HUDEP-2 (cell line): ENCODE measurements around the gene RNF40.
A peak's percentile ranks its signal among the peaks of the same experiment; 100 is the strongest.

Source experiments
- DNase-seq, 76 experiments: peaks; one replicate each; lab custom pipeline; 2025; ENCODE audit not compliant: unreplicated experiment in 76 of 76; lab: John Stamatoyannopoulos, UW

RNF40 gene

DNA sequence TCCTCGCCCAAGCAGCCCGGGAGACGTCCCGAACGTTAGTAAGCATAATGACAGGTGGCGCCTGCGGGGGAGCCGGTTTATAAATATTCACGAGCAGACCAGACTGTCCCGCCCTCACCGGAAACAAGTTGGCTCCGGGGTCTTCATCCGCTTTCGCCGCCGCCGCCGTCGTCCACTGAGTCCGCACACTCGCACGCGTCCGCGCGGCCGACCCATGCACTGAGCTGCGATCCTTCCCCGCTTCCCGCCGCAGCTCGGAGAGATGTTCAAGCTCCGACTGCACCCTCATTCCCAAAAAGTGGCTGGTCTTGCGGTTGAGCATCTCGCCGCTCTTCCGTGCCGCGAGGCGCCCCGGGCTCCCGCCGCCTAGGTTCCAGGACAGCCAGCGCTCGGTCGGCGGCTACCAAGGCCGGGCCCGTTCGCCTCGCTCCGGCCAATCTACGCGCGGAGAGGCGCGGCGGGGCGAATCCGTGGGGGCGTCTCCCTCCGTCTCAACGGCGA lies 645 bp upstream of the RNF40 start:
- peak in 43 of 76 experiments; percentile 6 to 59 (median 33) for DNase-seq

DNA sequence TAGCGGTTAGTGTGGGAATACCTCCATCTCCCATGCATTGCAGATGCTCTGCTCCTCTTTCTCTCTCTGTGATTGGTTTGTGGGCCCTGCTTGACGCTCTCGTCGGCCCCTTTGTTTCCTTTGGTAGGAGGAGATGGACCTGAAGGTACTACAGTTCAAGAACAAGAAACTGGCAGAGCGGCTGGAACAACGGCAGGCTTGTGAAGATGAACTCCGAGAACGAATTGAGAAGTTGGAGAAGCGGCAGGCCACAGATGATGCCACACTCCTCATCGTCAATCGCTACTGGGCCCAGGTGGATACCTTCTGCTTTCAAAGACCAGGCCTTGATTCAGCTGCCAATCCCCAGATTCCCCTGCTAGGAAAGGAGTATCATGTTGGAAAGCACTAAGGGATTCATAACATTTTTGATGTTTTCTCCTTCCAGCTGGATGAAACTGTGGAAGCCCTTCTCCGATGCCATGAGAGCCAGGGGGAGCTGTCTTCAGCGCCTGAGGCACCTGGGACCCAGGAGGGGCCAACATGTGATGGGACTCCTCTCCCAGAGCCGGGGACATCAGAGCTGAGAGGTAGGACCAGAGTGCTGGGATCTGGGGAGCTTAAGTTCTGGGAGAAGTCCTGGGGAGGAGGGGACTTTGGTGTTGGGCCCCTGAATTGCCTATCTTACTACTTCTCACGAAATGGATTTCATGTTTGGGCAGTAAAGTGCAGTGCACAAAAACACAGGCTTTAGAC lies 1.0 kb downstream of the RNF40 start:
- no peak for DNase-seq

DNA sequence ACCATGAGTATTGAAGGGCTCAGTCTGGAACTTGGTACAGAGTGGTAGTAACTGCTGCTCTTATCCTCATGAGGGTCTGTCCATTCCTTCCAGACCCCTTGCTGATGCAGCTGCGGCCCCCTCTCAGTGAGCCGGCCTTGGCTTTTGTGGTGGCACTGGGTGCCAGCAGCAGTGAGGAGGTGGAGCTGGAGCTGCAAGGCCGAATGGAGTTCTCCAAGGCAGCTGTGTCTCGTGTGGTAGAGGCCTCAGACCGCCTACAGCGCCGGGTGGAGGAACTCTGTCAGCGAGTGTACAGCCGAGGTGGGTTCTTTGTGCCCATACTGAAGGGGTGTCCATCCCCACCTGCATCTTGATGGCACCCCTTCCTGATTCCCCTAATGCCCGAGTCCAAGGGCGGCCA lies 2.0 kb downstream of the RNF40 start:
- no peak for DNase-seq

DNA sequence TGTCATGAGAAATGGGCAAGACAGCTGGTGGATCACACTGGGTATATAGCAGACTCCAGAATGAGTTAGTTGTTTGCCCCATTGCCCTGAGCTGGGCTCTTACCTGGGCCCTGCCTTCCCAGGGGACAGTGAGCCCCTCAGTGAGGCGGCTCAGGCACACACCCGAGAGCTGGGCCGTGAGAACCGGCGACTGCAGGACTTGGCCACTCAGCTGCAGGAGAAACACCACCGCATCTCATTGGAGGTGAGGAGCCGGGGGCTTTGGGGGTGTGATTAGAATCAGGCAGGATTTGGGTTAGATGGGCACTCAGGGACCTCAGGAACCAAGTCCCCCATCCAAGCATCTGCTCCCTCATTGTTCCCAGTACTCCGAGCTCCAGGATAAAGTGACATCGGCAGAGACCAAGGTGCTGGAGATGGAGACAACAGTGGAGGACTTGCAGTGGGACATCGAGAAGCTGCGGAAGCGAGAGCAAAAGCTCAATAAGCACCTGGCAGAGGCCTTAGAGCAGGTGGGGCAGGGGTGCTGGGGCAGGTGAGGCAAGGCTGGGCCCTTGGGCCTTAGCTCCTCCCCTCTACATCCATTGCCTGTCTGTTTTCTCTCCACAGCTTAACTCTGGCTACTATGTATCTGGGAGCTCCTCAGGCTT lies 2.8 kb downstream of the RNF40 start:
- no peak for DNase-seq

DNA sequence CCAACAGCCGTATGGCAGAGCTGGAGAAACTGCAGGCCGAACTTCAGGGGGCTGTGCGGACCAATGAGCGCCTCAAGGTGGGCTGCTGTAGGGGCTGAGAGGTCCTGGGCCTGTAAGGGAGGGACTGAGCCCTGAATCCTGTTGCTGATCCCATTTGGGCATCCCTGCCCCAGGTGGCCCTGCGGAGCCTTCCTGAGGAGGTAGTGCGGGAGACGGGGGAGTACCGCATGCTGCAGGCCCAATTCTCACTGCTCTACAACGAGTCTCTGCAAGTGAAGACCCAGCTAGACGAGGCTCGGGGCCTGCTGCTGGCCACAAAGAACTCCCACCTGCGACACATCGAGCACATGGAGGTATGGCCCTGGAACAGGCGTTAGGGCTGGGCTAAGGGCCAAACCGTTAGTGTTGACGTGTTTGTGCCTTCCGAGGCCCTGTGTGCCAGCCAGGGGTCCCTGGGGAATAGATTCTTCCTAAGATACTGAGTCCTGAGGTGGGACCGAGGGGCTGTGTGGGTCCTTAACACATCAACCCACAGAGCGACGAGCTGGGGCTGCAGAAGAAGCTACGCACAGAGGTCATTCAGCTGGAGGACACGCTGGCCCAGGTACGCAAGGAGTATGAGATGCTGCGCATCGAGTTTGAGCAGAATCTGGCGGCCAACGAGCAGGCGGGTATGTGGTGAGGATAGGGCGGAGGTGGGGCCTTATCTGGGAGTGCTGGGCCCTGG lies 4.2 kb downstream of the RNF40 start:
- DNase-seq: peak in 69 of 76 experiments; percentile 53 to 92 (median 86)

DNA sequence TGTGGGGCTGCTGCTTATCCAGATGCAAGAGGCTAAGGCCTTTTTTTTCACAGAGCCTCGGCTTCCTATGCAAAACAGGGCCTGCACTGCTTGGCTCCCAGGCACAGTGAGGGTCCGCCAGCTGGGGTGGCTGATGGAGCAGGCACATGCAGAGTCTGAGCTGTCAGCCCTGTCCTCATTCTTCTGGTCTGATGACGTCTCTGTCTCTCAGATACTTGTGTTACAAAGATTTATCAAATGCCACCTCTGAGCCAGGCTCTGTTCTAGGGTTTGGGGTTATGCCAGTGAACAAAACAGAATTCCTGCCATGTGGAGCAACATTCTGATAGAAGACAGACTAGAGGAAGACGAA lies 4.8 kb downstream of the RNF40 start:
- peak in 2 of 76 experiments; percentile 60 to 81 for DNase-seq

DNA sequence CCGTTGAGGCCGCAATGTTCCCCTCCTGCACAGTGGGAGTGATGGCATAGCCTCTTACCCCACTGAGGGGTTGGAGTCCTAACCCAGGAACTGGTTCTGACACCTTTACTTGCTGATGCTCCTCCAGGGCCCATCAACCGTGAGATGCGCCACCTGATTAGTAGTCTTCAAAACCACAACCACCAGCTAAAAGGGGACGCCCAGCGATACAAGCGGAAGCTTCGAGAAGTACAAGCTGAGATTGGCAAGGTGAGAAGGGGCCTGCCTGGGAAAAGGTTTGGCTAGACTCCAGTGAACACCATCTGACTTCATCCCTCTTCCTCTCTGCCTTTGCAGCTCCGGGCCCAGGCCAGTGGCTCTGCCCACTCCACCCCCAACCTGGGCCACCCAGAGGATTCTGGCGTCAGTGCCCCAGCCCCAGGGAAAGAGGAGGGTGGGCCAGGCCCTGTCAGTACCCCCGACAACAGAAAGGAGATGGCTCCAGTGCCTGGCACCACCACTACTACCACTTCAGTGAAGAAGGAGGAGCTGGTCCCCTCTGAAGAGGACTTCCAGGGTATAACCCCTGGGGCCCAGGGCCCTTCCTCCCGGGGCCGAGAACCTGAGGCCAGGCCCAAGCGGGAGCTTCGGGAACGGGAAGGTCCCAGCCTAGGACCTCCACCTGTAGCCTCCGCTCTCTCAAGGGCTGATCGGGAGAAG lies 5.8 kb downstream of the RNF40 start:
- no peak for DNase-seq

DNA sequence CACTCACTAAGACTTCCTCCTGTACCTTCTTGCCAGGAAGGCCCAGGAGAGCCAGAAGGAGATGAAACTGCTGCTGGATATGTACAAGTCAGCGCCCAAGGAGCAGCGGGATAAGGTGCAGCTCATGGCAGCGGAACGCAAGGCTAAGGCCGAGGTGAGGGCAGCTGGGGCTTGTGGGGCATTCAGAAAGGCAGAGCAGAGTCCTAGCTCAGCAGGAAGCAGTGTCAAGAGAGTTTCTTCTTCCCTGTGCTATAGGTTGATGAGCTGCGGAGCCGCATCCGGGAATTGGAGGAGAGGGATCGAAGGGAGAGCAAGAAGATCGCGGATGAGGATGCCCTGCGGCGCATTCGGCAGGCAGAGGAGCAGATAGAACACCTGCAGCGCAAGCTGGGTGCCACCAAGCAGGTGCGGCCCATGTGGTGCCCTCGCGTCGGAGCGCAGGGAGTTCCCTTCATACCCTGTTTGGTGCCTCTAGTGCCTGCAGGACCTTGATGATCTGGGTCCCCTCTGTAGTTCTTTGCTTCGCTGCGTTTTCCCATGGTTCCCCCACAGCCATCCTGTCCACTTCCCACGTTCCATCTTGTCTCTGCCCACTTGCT lies 6.6 kb downstream of the RNF40 start:
- no peak for DNase-seq

DNA sequence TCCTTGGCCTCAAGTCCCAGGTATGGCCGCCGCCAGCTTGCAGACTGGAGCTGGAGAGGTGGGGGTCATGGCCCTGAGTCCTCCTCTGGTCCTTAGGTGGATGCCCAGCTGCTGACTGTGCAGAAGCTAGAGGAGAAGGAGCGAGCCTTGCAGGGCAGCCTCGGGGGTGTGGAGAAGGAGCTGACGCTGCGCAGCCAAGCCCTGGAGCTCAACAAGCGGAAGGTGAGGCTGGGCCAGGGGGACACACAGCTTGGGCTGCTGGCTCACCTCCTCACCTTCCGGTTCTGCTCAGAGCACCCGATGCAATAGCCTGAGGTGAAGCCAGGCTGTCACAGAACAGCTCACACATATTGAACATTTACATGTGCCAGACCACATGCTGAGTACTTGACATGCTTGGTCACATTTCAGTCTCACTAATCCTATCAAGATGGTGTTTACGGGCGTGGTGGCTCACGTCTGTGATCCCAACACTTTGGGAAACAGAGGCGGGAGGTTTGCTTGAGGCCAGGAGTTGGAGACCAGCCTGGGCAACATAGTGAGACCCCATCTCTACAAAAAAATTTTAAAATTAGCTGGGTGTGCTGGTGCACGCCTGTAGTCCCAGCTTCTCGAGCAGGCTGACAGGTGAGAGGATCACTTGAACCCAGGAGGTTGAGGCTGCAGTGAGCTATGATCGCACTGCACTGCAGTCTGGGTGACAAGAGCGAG lies 7.4 kb downstream of the RNF40 start:
- DNase-seq: no peak

DNA sequence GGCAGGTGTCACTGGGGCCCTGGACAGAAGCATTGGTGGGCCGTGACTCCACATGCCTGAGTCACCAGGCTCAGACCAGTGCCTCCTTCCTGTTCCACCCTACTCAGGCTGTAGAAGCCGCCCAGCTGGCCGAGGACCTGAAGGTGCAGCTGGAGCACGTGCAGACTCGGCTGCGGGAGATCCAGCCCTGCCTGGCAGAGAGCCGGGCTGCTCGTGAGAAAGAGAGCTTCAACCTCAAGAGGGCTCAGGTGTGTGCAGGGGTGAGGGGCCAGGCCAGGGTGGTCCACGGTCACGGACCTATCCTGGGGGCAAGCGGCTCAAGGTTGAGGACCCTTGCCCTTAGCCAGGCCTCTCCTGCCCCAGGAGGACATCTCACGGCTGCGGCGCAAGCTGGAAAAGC lies 9.6 kb downstream of the RNF40 start:
- DNase-seq: no peak

DNA sequence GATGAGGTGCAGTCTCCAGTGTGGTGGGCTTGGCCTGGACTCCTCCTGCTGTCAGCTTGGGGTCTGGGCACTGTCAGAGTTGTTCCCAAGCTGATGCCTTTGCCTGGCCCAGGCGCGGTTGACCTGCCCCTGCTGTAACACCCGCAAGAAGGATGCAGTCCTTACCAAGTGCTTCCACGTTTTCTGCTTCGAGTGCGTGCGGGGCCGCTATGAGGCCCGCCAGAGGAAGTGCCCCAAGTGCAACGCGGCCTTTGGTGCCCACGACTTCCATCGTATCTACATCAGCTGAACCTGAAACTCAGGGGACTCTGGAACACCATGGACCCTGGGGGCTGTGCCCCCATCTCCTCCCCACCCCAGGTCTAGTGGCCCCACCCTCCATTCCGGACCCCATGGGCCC lies 11.7 kb downstream of the RNF40 start:
- no peak for DNase-seq

DNA sequence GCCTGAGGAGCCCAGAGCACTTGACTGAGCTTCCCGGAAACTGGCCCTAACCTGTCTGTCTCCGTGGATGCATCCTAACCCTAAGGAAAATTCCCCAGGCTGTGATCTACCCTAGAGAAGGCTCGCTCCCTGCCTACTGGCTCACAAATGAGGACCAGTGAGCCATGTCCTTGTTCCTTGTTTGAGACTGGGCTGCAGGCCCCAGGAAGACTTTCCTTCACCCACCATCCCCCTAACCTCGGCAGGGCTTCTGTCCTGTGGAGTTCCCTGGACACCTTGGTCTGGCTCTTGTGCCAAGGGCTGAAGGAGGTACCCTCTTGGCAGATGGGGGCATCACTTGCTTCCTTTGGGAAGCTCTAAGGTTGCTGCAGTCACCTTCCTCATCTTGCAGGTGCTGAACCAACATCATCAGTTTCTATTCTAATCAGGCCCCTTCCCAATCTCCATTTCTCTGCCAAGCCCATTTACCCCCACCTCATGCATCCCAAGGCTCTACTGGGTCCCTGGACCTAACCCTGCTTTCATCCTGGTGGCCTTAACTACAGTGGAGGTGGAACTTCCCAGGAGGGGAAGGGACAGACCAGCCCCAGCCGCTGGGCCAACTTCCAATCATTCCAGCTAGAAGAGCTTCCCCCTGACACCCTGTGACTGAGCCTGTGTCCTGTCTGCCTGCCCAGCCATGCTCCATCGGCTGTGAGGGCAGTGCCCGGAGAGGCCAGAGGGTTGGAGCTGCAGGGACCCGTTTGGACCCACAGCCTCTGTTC lies 12.4 kb downstream of the RNF40 start:
- no peak for DNase-seq

DNA sequence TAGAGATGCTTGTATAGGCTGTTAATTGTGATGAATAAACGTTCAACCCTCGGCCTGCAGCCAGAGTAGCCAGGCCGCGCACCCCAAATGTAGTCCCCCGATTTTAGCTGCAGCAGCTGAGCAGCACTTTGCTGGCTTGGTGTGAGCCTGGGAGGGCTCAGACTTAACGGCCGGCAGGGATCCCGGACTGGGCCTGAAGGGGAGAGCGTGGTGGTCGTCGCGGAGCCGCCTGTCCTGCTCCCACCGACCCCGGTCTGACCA lies 12.9 kb downstream of the RNF40 start:
- DNase-seq: no peak

DNA sequence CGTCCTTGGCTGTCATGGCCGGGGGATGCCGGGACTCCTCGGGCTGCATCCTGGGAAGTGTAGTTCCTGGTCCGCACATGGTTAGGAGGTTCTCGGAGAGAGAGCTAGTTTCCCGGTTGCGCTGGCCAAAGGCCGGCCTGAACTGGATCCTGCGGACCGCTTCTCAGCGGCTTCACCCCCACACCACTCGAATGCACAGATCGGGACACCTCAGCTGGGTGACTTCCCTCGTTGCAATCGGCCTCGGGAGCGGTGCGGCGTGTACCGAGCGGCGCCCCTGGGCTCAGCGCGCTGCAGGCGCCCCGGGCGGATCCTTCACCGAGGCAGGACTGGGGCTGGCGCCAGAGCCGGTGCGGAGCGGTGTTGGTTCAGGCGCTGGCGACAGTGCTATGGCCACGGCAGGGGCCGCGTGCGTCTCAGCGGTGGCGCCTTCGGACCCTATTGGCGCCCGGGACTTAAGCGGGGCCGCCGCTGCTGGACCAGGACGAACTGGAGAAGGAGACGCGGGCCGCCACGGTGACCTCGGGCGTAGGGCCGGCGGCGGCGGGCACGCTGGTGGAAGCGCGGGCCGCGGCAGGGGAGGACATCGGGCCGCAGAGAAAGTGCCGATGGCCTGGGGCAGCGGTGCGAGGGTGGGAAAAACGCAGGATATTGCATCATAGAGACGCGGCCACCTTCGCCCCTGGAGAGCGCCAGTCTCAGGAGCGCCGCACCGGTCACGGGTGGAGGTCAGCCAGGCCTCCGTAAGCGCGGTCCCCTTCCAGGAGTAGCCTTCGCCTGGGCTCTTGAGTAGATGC lies 13.5 kb downstream of the RNF40 start:
- DNase-seq: peak in 67 of 76 experiments; percentile 17 to 79 (median 63)

DNA sequence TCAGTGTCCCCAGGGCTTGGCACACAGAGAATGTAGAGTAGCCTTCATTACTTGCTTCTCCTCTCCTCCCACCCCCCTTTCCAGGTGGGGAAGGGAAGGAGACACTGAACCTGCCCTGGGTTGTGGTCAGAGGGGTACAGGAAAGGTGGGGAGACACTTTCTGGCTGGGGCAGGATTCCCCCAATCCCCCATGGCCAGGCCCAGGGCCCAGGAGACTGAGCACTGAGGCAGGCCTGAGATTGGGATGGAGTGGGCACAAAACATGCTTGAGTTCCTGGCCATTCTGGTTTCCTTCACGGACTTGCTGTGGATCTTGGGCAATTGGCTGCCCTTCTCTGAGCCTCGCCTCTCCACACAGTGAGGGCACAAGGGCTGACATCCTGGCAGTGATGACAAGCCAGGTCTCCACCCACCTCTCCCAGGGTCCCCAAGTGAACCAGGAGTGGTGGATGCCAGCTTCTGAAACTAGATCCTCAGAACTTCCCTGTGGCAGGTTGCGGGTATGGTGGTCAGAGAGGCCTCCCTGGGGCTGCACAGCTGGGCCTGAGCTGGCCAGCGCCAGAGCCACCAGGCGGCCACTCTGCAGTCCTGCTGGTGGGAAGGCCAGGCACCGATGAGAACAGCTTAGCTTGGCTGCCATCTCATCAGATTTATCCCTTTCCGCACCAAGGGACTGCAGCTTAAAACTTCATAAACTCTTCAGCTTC lies 15.6 kb downstream of the RNF40 start:
- DNase-seq: no peak

DNA sequence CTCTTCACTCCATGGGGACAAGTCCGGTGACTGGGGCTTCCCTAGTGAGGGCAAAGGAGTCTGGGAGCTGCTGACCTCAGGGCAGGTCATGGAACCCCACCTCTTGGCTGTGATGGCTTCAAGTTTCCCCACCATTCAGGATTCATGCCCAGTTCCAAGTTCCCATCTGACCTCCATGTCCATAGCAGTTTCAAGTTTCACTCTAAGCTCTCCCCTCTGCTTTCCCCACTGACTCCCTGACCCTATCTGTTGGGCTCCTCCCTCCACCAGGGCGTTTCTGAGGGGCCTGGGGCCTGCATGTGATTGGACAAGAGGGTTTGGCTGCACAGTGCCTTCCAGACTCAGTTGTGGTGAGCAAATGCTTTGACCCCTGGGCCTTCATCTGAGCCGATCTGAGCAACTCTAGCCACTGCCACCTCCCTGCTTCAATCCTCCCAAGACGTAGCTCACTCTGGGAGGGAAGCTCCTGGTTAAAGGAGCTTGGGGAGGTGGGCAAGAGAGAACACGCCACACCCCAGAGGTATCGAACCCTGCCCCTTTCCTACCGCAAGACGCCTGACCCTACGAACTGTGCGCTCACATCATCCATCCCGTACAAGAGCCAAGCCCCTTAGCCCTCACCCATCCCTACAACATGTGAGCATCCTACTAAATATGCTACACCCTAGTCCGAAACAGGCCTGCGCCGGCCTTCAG lies 16.6 kb downstream of the RNF40 start:
- DNase-seq: peak in 6 of 76 experiments; percentile 14 to 31 (median 17)

DNA sequence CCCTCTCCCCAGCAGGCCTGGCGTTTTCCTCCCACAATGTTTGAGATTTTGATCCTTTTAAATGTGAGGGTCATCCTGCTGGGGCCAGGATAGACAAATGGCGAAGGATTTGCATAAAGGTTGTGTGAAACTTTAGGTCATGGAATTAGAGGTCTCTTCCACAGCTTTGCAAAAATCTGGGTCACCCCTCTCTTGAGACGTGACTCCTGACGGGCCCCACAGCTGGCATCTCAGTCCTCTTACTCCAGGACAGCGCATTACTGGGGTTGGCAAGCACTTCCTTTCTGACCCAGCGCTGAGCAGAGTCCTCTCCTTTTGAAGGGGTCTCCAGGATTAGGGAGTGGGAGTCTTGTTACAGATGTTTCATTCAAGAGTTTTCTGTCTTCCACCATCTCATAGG lies 17.5 kb downstream of the RNF40 start:
- DNase-seq: no peak

DNA sequence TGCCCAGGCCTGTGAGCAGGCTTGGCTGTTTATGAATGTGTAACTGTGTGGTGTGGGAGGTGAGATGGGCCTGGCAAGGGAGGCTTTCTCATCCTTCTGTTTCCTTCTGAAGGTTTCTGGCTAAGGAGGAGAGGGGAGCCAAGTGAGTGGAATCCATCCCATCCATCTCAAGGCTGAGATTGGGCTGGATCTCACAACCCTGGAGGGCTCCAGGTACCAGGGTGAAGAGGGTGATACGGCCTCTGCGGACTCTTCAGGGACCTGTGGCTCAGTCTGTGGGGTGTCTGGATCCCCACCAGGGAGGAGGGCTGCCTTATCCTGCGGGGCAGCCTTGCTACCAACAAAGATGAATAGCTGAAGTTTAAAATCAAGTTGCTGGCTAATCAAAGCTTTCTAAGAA lies 17.9 kb downstream of the RNF40 start:
- DNase-seq: no peak
